CD4-positive, alpha-beta T cell treated with Interleukin-15 for 1 hour (primary cell): Measurements from ENCODE around the gene CFAP46.

ENCODE experiments used
- DNase-seq: peaks from one replicate; pipeline ENCODE4 v3.0.0-alpha.2; 2020

Gene CFAP46

GRCh38 chr10:132942101-132943057 is at the start of gene CFAP46:
CFAP46 (minus strand) TSS chr10:132942570; CDS start chr10:132942484, 86 bp downstream.
- no peak for DNase-seq

DNA sequence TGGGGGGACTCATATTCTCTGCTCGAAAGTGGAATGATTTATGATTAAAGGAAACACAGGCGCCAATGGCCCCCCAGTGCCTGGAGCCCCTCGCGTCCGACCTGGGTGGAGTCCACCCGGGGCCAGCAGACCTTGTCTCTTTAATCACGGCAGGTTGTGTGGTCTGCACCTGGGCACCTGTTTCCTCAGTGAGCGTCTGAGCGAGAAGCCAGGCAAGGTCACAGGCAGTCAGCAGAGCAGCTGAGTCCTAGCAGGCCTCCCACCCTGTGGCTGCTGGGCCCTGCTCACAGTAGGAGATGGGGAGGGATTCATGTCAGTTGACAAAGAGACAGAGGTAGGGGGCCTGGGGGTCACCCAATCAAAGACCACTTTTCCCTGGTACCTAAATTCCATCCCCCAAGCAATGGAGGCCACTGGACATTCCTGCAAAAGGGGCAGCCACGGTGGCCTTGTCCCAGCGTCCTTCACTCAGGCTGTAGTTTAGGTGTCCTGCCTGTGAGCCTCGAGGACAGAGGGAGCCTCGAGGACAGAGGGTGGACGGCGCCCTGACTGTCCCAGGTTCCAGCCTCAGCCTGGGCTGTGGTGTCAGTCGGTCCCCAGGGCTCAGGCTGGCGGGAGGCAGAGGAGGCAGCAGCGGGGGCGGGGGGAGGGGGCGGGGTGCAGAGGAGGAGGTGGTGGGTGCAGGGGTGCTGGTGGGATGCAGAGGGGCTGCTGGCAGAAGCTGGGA is 49.5 kb upstream of the CFAP46 start:
- DNase-seq = no peak

DNA sequence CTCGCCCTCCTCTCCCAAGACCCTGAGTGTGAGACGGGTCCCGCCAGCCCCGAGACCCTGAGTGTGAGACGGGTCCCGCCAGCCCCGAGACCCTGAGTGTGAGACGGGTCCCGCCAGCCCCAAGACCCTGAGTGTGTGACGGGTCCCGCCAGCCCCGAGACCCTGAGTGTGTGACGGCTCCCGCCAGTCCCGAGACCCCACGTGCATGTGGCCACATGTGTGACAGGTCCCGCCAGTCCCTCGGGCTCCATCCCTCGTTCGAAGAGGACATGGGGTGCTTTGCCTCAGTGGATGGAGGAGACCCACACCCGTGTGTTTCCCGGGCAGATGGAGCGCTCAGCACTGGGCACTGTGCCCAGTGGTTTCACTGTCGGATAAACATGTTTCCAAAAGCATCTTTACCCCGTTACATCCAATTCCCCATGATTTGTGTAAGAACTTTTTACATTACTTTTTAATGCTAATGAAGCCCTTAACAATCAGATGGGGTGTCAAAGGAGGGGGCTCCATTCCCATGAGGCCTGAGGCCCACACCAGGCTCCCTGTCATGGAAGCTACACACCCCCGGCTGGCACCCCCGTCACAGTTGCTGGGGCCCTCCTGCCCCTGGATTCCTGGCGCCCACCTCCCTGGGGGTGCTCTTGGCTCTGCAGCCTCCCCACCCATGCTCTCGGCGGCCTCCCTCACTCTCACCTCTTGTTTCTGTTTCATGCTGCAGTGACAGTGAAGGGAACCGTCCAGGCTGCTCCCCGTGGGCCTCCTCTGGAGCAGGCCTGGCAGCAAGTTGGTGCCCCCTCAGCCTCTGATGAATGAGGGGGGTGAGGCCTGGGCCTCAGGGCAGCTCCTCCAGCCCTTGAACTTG is 48.5 kb upstream of the CFAP46 start:
- DNase-seq = no peak

GRCh38 chr10:132989476-132990415 is 47.4 kb upstream of the CFAP46 start:
- DNase-seq = no peak

DNA sequence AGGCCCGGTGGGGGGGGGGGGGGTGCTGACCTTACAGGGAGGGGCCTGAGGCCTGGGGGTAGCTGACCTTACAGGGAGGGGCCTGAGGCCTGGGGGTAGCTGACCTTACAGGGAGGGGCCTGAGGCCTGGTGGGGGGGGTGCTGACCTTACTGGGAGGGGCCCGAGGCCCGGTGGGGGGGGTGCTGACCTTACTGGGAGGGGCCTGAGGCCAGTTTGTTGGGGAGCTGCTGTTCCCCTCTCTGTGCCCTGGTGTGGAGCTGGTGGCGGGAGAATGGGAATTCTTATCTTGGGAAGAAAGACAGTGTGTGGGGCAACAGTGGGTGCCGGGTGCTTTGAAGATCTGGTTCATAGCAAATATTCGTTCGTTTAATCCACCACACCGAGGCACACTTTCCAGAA is 46.6 kb upstream of the CFAP46 start:
- no peak for DNase-seq

DNA sequence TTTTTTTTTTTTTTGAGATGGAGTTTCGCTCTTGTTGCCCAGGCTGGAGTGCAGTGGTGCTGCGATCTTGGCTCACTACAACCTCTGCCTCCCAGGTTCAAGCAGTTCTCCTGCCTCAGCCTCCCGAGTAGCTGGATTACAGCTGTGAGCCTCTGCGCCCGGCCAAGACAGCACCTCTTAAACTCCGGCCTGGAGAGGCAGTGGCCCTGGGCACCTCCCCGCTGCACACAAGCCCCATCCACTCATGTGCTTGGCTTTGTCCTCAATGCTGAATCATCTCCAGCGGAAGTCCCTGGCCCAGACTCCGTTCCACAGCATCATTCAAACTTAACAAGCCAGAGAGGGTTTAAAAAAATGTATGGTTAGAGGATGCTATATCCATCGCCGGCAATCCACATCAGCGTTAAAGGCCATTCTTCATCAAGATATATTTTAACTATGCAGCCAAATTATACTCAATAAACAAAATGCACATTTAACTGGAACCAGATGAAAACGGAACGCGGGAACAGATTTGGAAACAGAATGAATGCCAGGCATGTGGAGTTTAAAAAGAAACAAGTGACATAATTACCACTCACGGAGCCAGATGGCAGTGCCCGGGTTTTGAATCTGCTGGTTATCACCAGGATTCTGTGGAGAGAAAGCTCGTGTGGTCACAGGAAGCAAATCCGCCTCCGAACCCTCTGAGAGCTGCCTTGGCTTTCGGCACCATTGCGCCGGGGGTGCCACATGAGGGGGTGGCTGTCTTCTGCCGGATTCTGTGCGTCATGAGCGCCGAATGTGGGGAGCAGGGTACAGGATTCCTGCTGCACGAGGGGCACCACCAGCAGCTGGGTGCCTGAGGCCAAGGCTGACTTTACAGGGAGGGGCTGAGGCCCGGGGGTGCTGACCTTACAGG is 45.6 kb upstream of the CFAP46 start:
- no peak for DNase-seq

- no peak for DNase-seq
Observed at GRCh38 chr10:132986978-132987377, 44.6 kb upstream of the CFAP46 start.

DNA sequence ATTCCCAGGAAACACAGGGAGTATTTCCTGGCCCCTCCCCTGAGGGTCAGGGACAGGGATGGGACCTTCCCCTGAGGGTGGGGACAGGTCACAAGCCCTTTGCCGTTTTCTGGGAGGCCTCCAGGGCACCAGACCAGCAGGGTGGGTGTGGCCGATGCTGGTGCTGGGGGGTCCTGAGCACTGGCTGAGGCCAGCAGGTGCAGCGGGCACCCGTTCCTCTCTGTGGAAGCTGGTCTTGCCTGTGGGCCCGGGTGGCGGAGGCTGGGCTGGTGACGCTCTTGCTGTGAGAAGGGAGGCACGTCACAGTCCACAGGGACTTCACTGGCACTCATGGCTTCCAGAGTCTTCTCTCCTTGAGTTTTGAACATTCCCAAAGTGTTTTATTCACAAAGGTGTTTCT is 44.2 kb upstream of the CFAP46 start:
- DNase-seq = no peak

DNA sequence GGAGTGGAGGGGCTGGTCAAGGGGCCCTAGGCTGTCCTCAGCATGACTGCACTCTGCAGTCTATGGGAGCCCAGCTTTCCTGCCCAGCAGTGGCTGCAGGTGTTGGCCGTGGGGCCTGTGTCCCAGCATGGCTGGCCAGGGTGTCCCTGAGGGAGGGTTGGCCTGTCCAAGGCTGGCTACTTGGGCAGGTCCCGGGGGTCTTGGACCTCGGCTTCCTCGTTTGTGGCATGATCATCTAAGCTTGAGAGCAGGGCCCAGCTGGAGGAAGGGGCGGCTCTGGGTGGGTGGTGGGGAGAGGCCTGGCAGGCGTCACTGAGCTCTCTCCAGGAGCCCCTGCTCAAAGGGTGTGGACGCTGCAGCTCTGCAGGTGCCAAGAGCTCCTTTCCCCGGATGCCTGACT is 43.7 kb upstream of the CFAP46 start:
- no peak for DNase-seq

- DNase-seq = no peak
Observed at GRCh38 chr10:132985546-132985900, 43.2 kb upstream of the CFAP46 start.

GRCh38 chr10:132984801-132985545 is 42.6 kb upstream of the CFAP46 start:
- DNase-seq = no peak

DNA sequence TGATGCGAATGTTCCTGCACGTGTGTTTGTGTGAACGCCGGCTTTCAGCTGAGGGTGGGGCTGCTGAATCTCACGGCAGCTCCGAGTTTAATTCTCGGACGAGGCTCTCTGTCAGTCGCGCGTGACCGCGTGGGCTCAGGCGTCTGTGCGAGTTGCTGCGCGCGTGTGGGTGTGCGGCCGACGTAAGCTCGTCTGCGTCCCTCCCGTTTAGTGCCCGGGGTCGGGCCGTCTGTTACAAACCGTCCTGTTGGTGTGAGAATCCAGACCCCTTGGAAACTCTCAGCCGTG is 41.6 kb upstream of the CFAP46 start:
- DNase-seq = no peak

DNA sequence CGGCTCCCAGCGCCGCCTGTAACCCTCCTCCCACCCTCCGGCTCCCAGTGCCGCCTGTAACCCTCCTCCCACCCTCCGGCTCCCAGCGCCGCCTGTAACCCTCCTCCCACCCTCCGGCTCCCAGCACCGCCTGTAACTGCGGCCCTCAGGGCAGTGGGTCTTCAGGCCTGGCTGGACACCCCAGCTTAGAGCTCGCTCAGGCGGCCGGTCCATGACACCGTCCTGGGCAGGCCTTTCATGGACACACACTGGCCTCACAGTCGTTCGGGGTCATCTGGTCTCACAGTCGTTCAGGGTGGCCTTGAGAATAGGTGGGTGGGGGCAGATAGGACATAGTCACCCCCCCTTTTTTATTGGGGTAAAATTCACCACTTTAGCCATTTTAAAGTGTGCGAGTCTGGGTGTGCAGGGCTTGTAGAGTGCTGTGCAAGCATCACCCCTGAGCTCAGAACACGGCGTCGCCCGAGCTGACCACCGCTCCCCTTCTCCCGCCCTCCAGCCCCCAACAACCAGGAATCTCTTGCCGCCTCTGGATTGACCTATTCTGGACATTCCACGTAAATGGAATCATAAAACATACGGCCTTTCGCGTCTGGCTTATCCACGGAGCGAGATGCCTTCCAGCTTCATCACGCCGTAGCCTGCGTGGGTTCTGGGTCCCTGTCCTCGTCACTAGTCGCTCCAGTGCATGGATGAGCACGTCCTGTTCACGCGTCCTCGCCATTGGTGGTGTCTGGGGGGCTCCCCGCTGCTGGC is 41.1 kb upstream of the CFAP46 start:
- no peak for DNase-seq

DNA sequence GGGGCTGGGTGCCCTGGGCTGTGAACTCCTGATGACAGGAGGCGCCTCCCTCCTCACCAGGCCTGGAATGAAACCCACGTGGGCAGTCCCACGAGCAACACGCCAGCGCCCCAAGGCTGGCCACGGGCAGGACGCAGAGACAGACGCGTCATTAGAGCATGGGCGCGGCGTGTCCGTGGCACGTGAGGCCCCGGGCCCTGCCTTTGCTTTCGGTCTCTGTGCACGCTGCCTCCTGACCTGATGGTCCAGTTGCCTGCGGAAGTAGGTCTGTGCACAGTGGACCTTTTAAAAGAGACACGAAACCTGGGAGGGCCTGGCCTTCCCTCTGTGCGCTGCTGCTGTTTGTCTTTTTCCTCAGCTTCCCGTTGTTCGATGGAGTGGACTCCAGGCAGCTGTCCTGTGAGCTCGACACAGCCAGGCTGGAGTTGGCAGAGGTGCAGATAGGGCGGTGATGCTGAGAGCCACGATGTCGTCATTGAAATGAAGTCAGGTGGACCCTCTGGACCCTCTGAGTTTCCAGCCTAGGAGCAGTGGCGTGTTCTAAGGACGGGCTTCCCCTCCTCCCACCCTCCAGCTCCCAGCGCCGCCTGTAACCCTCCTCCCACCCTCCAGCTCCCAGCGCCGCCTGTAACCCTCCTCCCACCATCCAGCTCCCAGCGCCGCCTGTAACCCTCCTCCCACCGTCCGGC is 40.1 kb upstream of the CFAP46 start:
- DNase-seq = no peak

GRCh38 chr10:132981746-132982145 is 39.4 kb upstream of the CFAP46 start:
- DNase-seq = no peak

DNA sequence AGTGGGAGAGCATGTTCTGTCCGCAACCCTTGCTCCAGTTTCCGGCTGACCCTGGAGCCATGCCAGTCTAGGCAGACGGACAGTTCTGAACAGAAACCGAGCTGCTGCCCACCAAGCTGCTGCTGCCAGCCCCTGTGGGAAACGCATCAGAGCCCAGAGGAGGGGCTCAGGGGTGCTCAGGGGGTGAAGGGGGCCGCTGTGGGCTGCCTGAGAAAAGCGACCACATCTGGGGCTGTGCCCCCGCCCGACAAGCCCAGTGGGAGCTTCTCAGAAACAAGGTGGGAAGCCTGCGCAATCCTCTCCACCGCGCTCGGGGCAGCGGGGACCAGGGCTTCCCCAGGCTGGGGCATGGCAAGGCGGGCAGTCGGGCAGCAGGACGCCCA is 38.8 kb upstream of the CFAP46 start:
- DNase-seq = no peak

GRCh38 chr10:132980426-132981172 is 38.2 kb upstream of the CFAP46 start:
- DNase-seq = no peak
